Activated CD4-positive, alpha-beta T cell treated with anti-CD3 and anti-CD28 coated beads, Interleukin-2, amount 50 U/mL, for 48 hours (primary cell): ENCODE data around the gene RPS6KL1.
"Not testable (repeated sequence)": the region's sequence is repeated elsewhere in the genome, so short reads cannot be mapped to it uniquely, and the experiment has no call there.

Experiments
- DNase-seq, 2 experiments: peaks; one replicate each; pipeline ENCODE4 v3.0.0-alpha.2; 2020

RPS6KL1 gene

DNA sequence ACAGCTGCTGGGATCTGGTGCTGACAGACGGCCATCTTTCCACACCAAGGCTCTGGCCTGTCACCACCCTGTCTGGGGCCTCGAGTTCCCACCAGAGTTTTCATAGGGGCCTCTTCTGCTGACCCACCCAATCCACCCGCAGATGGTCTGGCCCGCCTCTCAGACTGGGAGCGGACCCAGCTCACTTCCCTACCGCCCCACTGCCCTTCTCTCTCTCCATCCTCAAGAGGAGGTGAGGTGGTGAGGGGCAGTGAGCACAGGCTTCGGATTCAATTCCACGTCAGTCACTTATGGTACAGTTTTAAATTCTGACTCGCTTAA is 12.3 kb upstream of the RPS6KL1 start:
- DNase-seq, result no peak

DNA sequence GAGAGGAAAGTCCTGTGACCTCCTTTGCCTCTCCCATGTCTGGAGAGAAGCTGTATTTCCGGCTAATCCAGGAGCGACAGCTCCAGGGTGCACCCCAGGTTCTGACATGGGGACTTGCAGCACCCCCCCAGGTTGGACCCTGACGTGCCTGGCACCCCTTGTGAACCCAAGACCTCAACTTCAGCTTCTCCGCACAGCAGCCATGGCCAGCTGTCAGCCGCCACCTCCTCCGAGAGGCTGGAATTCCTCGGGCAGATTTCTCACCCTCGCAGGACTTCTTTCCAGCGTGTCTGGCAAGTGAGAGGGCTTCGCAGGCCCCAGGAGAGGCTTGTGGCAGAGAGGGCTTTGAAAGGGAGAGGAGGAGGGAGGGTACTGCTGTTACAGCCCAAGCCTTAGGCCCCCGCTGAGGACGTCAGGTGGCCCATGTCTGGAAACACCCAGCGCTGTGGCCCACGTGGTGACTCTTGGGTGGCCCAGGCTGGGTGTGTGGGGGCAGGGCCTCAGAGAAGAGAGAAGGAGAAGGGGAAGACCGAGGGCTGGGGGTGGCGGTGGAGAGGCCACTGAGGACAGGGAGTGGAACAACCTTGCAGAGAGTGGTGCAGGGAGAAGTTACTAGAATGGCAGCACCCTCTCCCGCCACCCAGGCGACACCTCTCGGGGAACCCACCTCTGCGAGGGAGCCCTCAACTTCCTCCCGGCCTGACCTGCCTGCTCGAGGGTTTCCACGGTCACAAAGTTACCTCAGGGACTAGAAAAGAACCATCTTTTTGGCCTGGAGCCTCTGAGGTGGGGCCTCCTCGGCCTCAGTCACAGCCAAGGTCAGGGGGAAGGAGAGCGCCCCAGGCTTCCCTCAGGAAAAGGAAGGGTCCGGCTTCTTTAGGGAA is 11.7 kb upstream of the RPS6KL1 start:
- DNase-seq, result no peak

- DNase-seq, result no peak
Measured at GRCh38 chr14:74934041-74934440, 11.0 kb upstream of the RPS6KL1 start.

GRCh38 chr14:74932936-74933335 is 9.9 kb upstream of the RPS6KL1 start:
- DNase-seq, result not testable (repeated sequence)

DNA sequence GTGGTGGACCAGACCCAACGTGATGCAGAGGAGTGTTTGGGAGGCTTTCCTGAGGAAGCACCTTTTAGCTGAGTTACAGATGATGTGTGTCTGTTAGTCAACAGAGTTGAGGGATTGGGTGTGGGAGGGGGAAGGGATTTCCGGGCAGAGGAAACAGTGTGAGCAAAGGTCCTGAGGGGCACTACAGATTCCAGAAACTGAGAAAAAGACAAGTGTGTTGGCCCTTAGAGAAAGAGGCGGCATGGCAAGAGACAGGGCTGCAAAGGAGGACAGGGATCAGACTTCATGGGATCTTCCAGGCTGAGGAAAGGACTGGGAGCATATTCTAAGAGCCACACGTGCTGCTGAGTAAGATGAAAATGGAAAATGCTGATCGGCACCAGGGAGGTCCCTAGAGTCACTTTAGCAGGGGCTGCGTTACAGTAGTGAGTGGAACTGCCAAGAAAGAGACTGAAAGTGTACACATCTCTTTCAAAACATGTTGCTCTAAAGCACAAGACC is 9.4 kb upstream of the RPS6KL1 start:
- no peak for DNase-seq

DNA sequence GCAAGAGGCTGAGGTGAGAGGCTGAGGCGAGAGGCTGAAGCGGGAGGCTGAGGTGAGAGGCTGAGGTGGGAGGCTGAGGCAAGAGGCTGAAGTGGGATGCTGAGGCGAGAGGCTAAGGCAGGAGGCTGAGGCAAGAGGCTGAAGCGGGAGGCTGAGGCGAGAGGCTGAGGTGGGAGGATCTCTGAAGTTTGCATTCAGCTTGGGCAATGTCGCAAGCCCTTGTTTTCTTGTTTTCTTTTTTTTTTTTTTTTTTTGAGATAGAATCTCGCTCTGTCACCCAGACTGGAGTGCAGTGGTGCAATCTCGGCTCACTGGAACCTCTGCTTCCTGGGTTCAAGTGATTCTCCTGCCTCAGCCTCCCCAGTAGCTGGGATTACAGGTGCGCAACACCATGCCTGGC is 8.7 kb upstream of the RPS6KL1 start:
- DNase-seq, result not testable (repeated sequence)

- no peak for DNase-seq
Measured at GRCh38 chr14:74929242-74929641, 6.2 kb upstream of the RPS6KL1 start.

DNA sequence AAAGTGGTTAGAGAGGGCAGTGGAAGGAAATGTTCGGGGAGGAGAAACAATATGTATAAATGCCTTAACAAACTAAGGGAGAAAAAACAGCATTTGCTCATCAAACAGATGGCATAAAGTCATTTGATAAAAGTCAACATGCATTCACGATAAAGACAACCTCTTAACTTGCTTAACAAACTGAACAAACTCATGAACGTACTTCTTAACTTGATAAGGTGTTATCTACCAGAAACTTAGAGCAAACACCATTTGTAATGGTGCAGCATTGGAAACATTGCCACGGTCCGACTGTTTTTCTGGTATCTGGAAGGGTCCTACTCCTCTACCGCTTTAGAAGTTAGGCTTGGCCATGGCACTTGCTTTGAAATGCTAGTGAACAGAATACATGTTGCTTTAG is 4.2 kb upstream of the RPS6KL1 start:
- DNase-seq, result no peak

DNA sequence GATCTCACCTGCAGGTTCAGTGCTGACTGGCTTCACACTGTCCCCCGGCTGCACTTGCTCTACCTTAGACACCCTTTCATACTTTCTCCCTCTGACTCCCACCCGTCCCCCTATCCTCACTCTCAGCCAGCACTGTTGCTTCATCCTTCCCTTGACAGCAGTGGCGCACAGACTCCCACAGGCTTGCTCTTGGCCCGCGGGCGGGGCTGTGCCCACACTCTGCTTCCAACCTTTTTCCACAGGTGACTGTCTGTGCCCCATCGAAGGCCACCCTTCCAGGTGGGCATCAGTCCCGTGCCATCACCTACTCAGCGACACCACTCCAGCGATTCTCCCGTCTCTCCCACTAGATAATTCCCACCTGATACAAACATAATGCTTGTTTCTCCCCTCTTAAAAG is 1.0 kb upstream of the RPS6KL1 start:
- DNase-seq, result no peak

GRCh38 chr14:74921987-74922751 is 891 bp downstream of the RPS6KL1 start:
- no peak for DNase-seq

DNA sequence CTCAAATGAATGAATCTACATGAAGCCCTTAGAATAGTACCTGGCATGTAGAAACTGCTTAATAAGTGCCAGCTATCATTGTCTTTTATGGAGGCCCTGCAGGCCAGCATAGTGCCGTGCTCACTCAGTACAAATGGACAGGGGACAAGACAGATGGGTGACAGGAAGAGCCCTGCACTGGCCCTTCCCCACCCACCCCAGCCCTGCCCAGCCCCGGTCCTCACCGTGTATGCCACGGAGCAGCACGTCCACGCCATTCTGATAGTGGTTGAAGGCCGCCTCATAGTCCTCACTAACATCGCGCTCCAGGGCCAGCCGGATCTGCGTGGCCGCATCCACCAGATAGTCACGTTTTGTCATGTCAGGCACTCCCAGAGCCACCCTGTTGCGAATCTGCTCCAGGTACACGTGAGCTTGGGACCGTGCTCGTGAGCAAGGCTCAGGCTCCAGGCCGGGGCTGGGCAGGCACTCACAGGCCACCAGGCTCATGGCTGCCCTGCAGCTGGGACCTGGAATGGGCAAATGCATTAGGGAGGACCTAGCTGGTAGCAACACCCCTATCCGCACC is 1.9 kb downstream of the RPS6KL1 start:
- no peak for DNase-seq

DNA sequence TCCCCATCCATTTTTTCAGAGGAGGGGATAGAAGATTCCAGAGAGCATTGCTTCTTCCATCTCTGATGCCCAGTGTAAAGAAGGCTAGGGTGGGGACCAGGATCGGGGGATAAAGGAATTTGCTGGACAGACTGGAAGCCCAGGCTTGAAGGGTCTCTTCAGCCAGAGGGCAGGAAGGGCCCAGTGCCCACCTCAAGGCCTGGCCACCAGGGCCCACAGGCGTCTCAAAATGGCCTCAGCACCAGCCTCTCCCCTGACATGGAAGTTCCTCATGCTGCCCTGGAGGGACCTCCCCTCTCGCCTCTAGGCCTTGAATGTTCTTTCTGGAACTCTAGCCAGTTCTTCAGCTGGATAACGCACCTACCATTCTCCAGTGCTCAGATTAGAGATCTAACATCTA is 2.8 kb downstream of the RPS6KL1 start:
- no peak for DNase-seq

DNA sequence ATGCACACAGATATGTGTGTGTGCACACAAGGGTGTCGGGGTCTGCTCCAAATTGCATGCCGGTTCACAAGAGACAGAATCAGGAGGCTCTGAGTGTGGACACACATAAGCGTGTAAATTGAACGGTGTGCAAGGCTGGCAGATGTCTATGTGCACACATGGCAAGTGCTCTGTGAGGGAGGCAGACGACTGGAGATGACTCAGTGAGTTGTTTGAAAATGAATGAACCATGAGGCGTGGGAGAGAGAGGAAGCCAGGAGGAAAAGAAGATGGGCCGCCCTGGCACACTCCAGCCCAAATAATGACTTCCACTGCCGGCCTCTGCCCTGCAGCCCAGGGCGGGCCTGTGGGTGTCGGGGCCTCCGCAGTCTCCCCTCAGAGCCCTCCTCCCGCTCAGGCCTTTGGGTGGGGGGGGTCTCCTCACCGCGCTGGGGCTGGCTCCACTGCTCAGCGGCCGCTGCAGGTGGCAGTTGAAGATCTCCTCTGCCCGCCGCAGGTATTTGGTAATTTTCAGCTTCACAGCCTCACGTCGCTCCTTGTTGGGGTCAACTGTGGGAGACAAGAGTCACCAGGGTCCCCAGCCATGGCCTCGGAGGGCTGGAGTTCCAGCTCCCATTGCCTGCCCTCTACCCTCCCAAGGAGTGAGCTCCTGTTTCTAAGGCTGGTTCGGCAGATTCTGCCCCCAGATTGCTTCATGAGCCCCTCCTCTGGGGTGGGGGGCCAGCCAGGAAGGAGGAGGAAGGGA is 3.5 kb downstream of the RPS6KL1 start:
- DNase-seq, result no peak

DNA sequence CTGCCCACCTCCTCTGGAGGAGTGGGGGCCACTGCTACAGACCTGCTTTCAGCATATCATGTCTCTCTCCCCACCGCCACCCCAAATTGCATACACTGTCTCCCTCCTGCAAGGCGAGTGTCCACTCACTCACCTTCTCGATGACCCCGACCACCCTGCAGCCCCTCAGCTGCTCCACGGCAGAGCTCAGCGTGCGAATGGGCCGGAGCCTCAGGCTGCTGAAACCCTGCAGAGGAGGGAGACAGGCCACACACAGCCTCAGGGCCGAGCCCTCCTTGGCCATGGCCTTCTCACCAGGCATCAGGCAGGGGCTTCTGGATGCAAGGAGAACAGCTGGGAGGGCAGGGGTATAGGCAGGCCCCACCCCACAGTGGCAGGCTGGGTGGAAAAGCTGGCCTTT is 4.7 kb downstream of the RPS6KL1 start:
- no peak for DNase-seq

DNA sequence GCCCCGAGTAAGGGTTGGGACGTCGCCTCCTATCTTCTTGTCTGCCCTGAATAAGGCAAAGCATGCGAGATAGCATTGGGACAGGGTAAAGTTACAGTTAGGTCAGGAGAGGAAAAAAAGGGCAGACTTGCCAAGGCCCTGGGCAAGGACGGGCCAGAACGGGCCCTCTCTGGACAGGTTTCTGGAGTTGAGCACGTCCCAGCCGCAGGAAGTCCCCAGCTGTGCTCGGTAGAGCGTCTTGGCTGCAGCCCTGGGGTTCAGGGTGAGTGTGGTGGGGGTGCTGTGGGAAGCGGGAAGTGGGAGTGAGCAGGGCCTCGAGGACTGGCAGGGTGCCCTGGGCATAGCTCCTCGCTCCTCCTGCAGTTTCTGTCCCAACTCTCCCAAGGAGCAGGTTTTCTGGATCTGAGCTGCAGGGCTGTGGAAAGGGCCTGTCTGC is 5.4 kb downstream of the RPS6KL1 start:
- no peak for DNase-seq

GRCh38 chr14:74917178-74917543 is 5.9 kb downstream of the RPS6KL1 start:
- DNase-seq, result no peak

- no peak for DNase-seq
Measured at GRCh38 chr14:74915826-74916225, 7.2 kb downstream of the RPS6KL1 start.

DNA sequence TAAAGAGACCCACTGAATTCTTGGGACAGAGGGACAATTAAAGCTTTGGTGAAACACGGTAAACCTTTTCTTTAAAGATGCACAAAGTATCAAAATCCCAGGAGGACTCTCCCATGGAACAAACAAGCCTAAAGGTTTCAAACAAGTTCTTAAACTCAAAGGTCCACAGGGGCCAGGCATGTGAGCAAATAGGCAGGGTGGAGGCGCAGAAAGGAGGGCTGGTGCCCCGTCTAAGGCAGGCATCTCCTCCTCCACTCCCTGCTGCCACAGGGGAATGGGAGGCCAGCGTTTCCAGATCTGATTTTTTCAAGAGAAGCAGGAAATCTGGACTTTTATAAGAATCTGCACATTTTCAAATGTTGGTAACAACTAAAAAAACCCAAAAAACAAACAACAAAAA is 7.6 kb downstream of the RPS6KL1 start:
- DNase-seq, result no peak

DNA sequence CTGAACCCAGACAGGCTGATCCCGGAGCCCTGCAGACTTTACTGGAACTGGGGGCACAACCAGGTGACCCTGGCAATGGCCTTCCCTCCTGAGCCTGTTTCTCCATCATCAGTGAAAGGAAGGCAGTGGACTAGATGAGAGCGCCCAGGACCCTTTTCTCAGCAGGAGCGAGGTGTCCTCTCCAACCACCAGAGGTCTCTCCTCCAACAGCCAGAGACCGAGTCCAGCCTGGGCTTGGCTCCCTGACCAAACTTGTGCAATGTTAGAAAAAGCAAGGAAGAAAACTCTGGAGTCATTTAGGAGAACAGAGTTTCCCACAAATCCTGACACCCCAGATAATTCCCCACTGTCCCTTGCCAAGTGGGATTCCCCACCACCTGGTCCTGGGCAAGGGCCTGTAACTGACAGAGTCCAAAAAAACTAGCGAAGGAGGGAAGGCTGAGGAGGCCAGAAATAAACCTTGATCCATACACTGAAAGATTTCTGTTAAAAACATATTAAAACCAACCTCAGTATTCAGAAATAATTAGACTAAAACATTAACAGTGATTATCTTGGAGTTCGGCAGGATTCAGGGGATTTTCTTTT is 9.0 kb downstream of the RPS6KL1 start:
- DNase-seq, result peak in 1 of 2 experiments; percentile 15

- no peak for DNase-seq
Measured at GRCh38 chr14:74913393-74913910, 9.6 kb downstream of the RPS6KL1 start.

DNA sequence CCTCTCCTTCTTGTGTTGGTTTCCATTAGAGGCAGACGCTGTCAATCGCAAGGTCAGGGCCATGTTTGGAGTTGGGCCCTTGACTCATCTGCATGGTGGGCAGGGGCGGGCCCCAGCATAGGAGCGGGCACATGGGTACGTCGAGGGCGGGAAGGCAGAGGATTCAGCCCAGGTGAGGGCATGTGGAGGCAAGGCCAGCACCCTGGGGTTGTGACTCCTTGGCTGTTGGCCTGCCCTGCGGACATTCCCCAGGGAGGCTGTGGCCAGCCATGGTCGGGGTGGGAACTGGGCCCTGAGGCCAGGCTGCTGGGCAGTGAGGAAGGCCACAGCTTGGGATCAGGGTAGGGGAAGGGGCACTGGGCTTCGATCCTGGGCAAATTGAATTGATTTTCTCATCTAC is 10.3 kb downstream of the RPS6KL1 start:
- no peak for DNase-seq

DNA sequence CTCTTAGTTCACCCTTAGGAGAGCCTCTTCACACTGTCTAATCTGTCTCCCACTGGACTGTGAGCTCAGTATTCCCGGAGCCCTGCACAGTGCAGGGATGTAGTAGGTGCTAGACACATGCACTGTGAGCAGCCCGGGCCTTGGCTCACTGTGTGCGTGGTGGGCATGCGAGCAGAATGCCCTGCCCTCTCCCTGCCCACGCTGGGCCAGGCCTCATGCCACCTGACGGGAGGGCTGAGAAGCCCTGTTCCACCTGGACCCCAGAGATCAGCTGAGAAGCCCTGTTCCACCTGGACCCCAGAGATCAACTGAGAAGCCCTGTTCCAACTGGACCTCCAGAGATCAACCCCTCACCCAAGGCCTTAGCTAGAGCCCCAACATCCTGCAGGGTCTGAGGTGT is 10.9 kb downstream of the RPS6KL1 start:
- DNase-seq, result no peak

DNA sequence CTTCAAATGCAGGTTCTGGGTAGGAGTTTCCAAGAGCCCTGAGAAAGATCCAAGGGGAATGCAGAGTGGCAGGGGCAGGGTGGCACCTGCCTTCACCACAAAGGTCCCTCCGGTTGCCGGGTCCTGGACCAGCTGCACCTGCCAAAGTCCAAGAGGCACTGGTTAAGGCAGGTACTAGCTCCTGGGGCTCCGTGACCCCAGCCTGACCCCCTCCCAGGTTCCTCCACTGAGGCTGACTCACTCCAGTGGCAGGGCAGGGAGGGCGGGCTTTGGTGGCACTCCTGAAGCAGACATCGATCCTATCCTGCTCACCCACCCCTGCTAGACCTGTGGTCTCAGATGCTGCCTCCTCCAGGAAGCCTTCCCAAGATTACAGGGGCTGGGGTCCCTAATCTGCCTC is 11.4 kb downstream of the RPS6KL1 start:
- no peak for DNase-seq
